Mesendoderm (in vitro differentiated cells): ENCODE data around the gene HMCN2.
A peak's percentile ranks its signal among the peaks of the same experiment; 100 is the strongest.

Experiments used
- DNase-seq: peaks from one replicate; pipeline ENCODE4 v3.0.0; 2013
- H2AK5ac ChIP-seq: 2 replicates; pipeline ENCODE4 v1.6.1; 2013; ENCODE audit warnings: low read length, inconsistent platforms
- H2BK120ac ChIP-seq: 2 replicates; pipeline ENCODE4 v1.6.1; 2013; ENCODE audit warnings: low read depth, mild to moderate bottlenecking, low read length, moderate library complexity, mixed read lengths
- H2BK15ac ChIP-seq: replicated peaks from 2 replicates; pipeline ENCODE4 v1.6.1; 2013; ENCODE audit warnings: low read depth, mild to moderate bottlenecking, moderate library complexity
- H2BK5ac ChIP-seq: 2 replicates; pipeline ENCODE4 v1.6.1; 2013; ENCODE audit warnings: low read length, inconsistent platforms
- H3K18ac ChIP-seq: 2 replicates; pipeline ENCODE4 v1.6.1; 2013; ENCODE audit warnings: mild to moderate bottlenecking, low read length, mixed read lengths
- H3K23ac ChIP-seq: one replicate; pipeline ENCODE4 v1.6.1; 2013; ENCODE audit warnings: low read length
- H3K27ac ChIP-seq: 2 replicates; pipeline ENCODE4 v1.5.1; 2013; ENCODE audit warnings: low read depth, mild to moderate bottlenecking, inconsistent platforms, low read length, moderate library complexity
- H3K27me3 ChIP-seq: 2 replicates; pipeline ENCODE4 v1.6.1; 2013; ENCODE audit warnings: low read length, control low read depth, mild to moderate bottlenecking, inconsistent platforms; ENCODE audit not compliant: insufficient read depth, poor library complexity
- H3K36me3 ChIP-seq: 2 replicates; pipeline ENCODE4 v1.6.1; 2013; ENCODE audit warnings: low read length, inconsistent platforms; ENCODE audit not compliant: control insufficient read depth, insufficient read depth
- H3K4ac ChIP-seq: one replicate; pipeline ENCODE4 v1.6.1; 2013; ENCODE audit warnings: low read depth, mild to moderate bottlenecking, low read length, moderate library complexity
- H3K4me1 ChIP-seq: 2 replicates; pipeline ENCODE4 v1.6.1; 2013; ENCODE audit warnings: low read depth, low read length, inconsistent platforms; ENCODE audit not compliant: control insufficient read depth
- H3K4me2 ChIP-seq: 2 replicates; pipeline ENCODE4 v1.6.1; 2013; ENCODE audit warnings: low read length
- H3K4me3 ChIP-seq: 2 replicates; pipeline ENCODE4 v1.5.1; 2013; ENCODE audit warnings: mild to moderate bottlenecking, low read length
- H3K56ac ChIP-seq: one replicate; pipeline ENCODE4 v1.6.1; 2013; ENCODE audit warnings: low read length
- H3K79me1 ChIP-seq: 2 replicates; pipeline ENCODE4 v1.6.1; 2013; ENCODE audit warnings: low read length, inconsistent platforms
- H3K79me2 ChIP-seq: 2 replicates; pipeline ENCODE4 v1.6.1; 2013; ENCODE audit warnings: mild to moderate bottlenecking, low read length; ENCODE audit not compliant: control insufficient read depth, insufficient read depth
- H3K9ac ChIP-seq: 2 replicates; pipeline ENCODE4 v1.6.1; 2013; ENCODE audit warnings: low read length, inconsistent platforms
- H4K5ac ChIP-seq: one replicate; pipeline ENCODE4 v1.6.1; 2013; ENCODE audit warnings: low read length
- H4K8ac ChIP-seq: one replicate; pipeline ENCODE4 v1.6.1; 2013; ENCODE audit warnings: low read depth, mild to moderate bottlenecking, control low read depth, low read length, moderate library complexity
- WGBS: extraction: QIAGEN DNeasy Blood & Tissue Kit; methylation state at CpG from one replicate; pipeline ENCODE4 v1.1.7; 2013; ENCODE audit warnings: low lambda C conversion rate, missing lambda C conversion rate; ENCODE audit not compliant: insufficient coverage; ENCODE audit errors: extremely low coverage; 5-methylcytosine and 5-hydroxymethylcytosine counted together

HMCN2 gene

DNA sequence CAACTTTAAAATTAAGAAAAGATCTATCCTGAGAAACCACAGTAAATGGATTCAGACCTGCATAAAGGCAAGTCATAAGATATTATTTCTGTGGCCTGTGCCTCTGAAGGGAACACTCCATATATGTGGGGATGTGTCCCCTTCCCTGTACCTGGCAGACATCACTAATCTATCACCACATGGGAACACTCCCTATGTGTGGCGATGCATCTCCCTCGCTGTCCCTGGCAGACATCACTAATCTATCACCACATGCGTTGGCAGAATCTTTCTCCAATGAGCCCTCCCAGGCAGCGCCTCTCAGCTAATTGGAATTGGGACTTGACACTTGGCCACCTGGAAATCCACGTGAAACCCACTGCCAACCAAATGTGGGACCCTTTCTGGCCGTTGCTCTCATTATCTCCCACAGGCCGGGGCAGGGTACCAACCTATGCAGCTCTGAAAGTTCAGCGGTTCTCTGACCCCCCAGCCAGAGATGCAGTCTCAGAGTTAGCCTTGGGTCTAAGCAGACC is 154.0 kb downstream of the HMCN2 start:
- H3K79me2 ChIP-seq, result no peaks in the 10 kb centered on the region
- H3K36me3 ChIP-seq, result no peaks in the 10 kb centered on the region
- no CpG with 5 or more reads among the region's 8 CpGs for WGBS
- no peak overlapping the region for H3K23ac ChIP-seq
- no peaks in the 10 kb centered on the region for H3K27me3 ChIP-seq
- H4K8ac ChIP-seq, result no peak overlapping the region
- no peak overlapping the region for H3K4ac ChIP-seq
- H3K79me1 ChIP-seq, result no peaks in the 10 kb centered on the region
- DNase-seq, result no peak
- H3K4me2 ChIP-seq, result no peak overlapping the region
- no peak overlapping the region for H3K27ac ChIP-seq
- no peak overlapping the region for H3K56ac ChIP-seq
- no peak overlapping the region for H3K18ac ChIP-seq
- no peak overlapping the region for H2BK15ac ChIP-seq
- H2BK120ac ChIP-seq, result no peak overlapping the region
- H3K4me1 ChIP-seq, result peaks cover 11% of the 10 kb centered on the region
- no peak overlapping the region for H2BK5ac ChIP-seq
- no peak overlapping the region for H2AK5ac ChIP-seq
- H3K9ac ChIP-seq, result no peak overlapping the region
- H3K4me3 ChIP-seq, result no peak overlapping the region
- H4K5ac ChIP-seq, result no peak overlapping the region

DNA sequence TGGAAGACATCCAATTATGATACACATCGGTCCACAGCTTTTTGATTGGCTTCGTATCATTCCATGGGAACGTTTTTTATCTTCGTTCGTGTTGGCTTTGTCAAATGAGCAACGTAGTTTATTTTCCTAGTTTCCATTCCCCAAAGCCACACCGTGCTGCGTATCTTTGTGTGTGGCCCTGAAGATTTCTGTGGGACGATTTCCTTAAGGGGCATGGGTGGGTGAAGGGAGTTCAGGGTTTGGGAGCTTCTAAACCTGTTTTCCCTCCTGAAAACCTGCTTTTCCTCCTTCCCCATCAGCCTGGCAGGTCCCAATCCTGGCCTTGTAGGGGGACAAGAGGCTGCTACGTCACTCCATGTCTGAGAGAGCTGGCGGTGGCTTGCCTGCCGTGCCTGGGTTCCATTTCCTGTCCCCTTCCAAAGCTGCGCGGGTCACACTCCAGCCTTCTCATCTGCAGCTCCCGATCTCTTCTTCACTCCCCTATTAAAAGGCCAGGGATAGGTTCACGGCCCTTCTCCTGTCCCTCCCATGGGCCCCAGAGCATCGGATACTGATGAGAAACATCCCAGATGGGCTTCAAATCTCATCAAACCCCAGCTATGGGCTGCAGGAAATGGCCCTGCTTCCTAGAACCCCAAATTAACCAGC is 155.7 kb downstream of the HMCN2 start:
- H3K56ac ChIP-seq, result peak overlapping the region; percentile 81
- H3K4ac ChIP-seq, result no peak overlapping the region
- peak overlapping the region; percentile 66 for H3K23ac ChIP-seq
- no CpG with 5 or more reads among the region's 17 CpGs for WGBS
- no peak overlapping the region for H2AK5ac ChIP-seq
- no peaks in the 10 kb centered on the region for H3K79me2 ChIP-seq
- peak overlapping the region; percentile 37 for H3K27ac ChIP-seq
- peak overlapping the region; percentile 40 for H3K9ac ChIP-seq
- no peaks in the 10 kb centered on the region for H3K36me3 ChIP-seq
- no peak overlapping the region for H4K8ac ChIP-seq
- no peaks in the 10 kb centered on the region for H3K27me3 ChIP-seq
- no peak overlapping the region for H3K4me3 ChIP-seq
- H2BK5ac ChIP-seq, result peak overlapping the region; percentile 80
- H3K18ac ChIP-seq, result peak overlapping the region; percentile 42
- H4K5ac ChIP-seq, result no peak overlapping the region
- H2BK120ac ChIP-seq, result no peak overlapping the region
- H3K79me1 ChIP-seq, result no peaks in the 10 kb centered on the region
- no peak overlapping the region for H2BK15ac ChIP-seq
- H3K4me2 ChIP-seq, result no peak overlapping the region
- peak; percentile 63 for DNase-seq
- peaks cover 11% of the 10 kb centered on the region for H3K4me1 ChIP-seq

DNA sequence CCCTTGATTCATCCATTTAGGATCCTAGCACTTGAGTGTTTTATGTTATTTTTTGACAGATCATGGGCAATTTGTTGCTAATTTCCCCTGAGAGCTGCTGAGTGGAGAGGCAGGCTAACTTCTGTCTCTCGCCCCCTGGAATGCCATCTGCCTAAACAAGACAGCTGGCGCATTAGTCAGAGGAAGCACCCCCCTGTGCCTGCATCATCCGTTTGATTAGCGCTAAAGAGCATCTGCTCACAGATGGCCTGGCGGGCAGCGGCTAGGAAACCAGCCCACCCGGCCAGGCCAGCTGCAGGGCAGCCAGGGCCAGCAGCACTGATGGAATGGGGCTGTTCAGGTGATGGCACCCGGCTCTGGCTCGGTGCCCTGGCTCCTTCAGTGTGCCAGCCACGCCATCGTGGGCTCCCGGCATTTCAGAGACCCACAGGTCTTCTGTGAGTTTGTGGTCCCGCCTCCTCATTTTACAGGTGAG is 156.3 kb downstream of the HMCN2 start:
- Histone ChIP-seq H2BK5ac (peak overlapping the region; percentile 80), H3K79me2 (no peaks in the 10 kb centered on the region), H3K36me3 (no peaks in the 10 kb centered on the region), H2AK5ac (no peak overlapping the region), H3K4me3 (no peak overlapping the region), H2BK15ac (no peak overlapping the region), H3K56ac (peak overlapping the region; percentile 81), H2BK120ac (no peak overlapping the region), H3K18ac (peak overlapping the region; percentile 42), H3K27ac (peak overlapping the region; percentile 37), H3K4me2 (no peak overlapping the region), H3K27me3 (no peaks in the 10 kb centered on the region), H3K4ac (no peak overlapping the region), H3K4me1 (peaks cover 11% of the 10 kb centered on the region), H4K8ac (no peak overlapping the region), H4K5ac (no peak overlapping the region), H3K9ac (no peak overlapping the region), H3K23ac (no peak overlapping the region), H3K79me1 (no peaks in the 10 kb centered on the region)
- no CpG with 5 or more reads among the region's 13 CpGs for WGBS
- DNase-seq, result peak; percentile 94

DNA sequence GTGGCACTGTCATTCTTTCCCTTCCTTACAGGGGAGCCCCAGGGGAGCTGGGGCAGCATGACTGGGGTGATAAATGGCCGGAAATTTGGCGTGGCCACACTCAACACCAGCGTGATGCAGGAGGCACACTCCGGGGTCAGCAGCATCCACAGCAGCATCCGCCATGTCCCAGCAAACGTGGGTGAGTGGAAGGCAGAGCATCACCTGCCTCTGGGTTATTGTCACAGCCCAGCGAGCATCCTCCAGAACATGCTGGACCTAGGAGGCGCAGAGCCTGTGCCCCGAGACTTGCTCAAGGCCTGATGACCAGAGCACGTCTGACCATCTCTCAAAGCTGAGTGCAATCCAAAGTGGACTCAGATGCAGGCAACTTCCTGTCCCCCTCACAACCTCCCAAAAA is 157.0 kb downstream of the HMCN2 start:
- WGBS, result no CpG with 5 or more reads among the region's 10 CpGs
- no peak overlapping the region for H3K9ac ChIP-seq

DNA sequence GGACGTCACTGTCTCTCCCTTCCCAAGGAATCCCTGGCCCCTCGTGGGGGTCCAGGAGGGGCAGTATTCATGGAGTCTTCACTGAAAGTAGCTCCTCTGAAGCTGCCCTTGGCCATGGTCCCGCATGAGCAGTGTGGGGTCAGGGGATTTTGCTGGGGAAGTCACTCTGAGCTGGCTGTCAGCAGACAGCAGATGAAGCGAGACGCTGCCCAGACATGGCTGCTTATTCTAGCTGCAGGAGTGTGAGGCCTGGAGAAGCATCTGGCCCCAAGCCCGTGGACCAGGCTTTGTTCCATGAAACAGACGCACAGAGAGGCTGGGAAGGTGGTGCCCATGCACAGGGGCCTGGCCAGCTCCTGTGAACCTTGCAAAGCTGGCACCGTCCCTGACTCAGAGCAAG is 157.7 kb downstream of the HMCN2 start:
- Histone ChIP-seq H2BK5ac (peak overlapping the region; percentile 12), H4K5ac (peak overlapping the region; percentile 33), H3K79me1 (no peaks in the 10 kb centered on the region), H2BK120ac (no peak overlapping the region), H3K4me3 (no peak overlapping the region), H3K36me3 (no peaks in the 10 kb centered on the region), H3K9ac (no peak overlapping the region), H3K27ac (no peak overlapping the region), H3K23ac (no peak overlapping the region), H2BK15ac (no peak overlapping the region), H3K4me2 (no peak overlapping the region), H3K4ac (no peak overlapping the region), H4K8ac (no peak overlapping the region), H3K18ac (no peak overlapping the region), H3K27me3 (no peaks in the 10 kb centered on the region), H3K79me2 (no peaks in the 10 kb centered on the region), H3K56ac (peak overlapping the region; percentile 47), H3K4me1 (peaks cover 11% of the 10 kb centered on the region), H2AK5ac (no peak overlapping the region)
- DNase-seq, result peak; percentile 65
- no CpG with 5 or more reads among the region's 8 CpGs for WGBS

More for the DNA sequence above, 157.0 kb downstream of the HMCN2 start:
- Histone ChIP-seq H3K23ac (no peak overlapping the region), H3K36me3 (no peaks in the 10 kb centered on the region), H2BK15ac (no peak overlapping the region), H3K79me2 (no peaks in the 10 kb centered on the region), H2BK5ac (peak overlapping the region; percentile 13), H3K4me3 (no peak overlapping the region), H3K4me2 (no peak overlapping the region), H3K79me1 (no peaks in the 10 kb centered on the region), H3K18ac (no peak overlapping the region), H3K56ac (peak overlapping the region; percentile 10), H3K4me1 (peaks cover 11% of the 10 kb centered on the region), H3K27me3 (no peaks in the 10 kb centered on the region), H3K4ac (no peak overlapping the region), H2BK120ac (no peak overlapping the region), H3K27ac (no peak overlapping the region), H4K5ac (no peak overlapping the region), H4K8ac (no peak overlapping the region), H2AK5ac (no peak overlapping the region)
- DNase-seq, result no peak
